ENCODE measurements around the gene CHD5.

CHD5 gene

DNA sequence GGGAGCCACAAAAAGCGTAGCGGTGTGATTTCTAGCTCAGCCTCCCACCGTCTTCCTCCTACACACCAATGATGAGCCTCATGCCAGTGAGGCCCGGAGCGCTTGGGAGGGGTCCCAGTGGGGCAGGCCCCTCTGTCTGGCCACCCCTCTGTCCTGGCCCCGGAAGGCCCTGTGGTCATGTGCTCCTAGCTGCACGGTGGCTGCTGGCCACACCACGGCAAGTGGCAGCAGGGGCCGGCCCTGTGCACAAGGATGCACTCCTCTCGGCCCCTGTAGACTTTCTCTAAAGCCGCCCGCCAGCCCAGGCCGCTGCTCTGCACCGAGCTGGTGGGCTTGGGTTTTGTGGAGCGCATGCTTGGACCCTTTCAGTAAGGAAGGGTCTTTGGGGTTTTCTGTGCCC is 80.8 kb downstream of the CHD5 start:
- no peak for DNase-seq (ENCODE audit: insufficient read length, low spot score)
- TF ChIP-seq CTCF (IDR thresholded peaks at IDR 0.05; ENCODE audit: insufficient read depth, missing control alignments) = no peak
- FAIRE-seq = no peak

DNA sequence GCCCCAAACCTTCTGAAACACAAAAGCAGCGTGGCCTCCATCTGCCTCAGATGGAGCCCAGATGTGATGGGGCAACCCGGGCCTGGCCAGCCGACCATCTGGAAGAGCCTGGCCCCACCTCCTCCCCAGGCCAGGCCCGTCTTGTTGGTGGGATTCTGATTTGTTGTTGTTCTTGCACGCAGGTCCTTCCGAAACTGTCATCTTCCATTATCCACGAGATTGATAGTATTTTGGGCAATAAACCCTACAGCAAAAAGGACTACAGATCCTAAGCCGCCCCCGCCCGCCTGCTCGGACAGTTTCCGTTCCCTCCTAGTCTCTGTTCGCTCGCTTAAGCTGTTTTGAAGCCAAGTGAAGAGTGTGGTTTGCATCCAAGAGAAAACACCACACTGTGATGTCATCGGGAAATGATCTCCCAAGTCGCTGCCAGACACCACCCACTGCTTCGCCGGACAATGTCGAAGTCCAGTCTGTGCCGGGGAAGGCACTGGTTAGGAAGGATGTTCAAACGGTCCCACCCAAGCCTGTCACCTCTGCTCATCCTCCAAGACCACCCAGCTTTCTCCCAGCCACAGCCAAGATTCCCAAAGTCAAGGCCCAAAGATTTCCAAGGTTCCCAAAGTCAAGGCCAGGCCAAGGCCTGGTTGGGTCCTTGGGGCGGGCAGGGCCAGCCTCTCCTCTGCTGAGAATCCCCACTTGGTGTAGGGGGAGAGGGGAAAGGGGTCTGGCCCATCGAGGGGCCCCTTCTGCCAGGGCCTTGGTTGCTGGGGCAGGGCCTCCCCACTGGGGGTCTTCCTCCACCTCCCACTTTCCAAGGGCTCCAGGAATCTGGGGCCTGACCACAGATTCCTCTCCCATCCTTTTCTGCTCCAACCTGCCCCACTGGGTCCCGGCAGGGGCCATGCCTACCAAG is 81.6 kb downstream of the CHD5 start:
- no peak for FAIRE-seq
- no peak for DNase-seq (ENCODE audit: insufficient read length, low spot score)
- no peak for TF ChIP-seq CTCF (IDR thresholded peaks at IDR 0.05; ENCODE audit: insufficient read depth, missing control alignments)

- no peak for DNase-seq (ENCODE audit: insufficient read length, low spot score)
- no peak for TF ChIP-seq CTCF (IDR thresholded peaks at IDR 0.05; ENCODE audit: insufficient read depth, missing control alignments)
- FAIRE-seq = no peak
These were observed 82.3 kb downstream of the CHD5 start for GRCh38 chr1:6097824-6098223.

DNA sequence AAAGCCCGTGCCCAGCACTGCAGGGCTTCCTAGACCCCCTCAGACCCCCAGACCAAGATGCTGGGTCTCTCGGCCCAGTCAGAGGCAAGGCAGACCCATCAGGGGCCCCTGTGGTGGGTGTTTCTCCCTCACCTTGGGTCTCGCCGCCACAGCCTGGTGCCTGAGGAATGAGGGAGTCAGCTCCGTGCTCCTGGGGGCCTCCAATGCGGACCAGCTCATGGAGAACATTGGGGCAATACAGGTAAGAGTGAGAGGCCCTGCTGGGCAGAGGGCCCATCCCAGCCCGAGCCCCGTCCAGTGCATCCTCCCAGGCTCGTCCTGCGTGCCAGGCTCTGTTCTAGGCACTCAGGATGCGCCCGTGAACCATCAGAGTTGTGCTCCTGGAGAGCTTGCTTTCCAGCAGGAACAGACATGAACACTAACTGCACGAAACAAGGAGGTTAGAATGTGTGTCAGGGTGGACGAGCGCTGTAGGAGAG is 83.0 kb downstream of the CHD5 start:
- no peak for DNase-seq (ENCODE audit: insufficient read length, low spot score)
- no peak for TF ChIP-seq CTCF (IDR thresholded peaks at IDR 0.05; ENCODE audit: insufficient read depth, missing control alignments)
- FAIRE-seq = no peak

DNA sequence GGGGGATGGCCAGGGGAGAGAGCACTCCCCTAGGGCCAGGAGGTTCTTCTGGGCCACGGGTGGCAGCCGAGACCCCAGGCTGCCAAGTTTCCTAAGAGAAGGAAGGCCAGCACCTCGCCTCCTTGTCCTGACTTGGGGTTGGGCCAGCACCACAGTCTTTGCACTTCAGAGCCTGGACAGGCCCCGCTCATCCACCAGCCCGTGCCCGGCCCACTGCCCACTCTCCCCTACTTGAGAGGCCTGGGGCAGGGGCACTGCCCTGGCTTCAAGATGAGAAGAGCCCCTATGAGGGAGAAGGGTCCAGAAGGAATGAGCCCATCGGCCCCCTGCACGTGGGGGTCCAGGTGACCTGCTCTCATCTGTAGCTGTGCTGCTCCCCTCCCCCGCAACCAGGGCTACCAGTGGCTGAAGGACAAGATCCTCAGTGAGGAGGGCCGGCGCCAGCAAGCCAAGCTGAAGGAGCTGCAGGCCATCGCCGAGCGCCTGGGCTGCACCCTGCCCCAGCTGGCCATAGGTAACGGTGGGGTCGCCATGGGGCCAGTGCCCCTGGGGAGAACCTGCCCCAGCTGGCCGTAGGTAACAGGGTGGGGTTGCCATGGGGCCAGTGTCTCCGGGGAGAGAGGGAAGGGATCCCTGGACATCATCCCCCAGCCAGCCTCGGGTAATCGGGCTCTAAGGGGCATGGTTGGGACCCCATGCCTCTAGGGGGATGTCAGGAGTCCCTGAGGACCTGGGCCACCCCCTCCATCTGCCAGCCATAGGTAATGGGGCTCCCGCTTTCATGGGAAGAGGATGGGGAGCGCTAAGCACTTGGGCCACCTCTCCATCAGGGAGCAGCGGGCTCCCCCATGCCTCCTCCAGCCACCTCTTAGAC is 83.6 kb downstream of the CHD5 start:
- no peak for DNase-seq (ENCODE audit: insufficient read length, low spot score)
- no peak for FAIRE-seq
- TF ChIP-seq CTCF (IDR thresholded peaks at IDR 0.05; ENCODE audit: insufficient read depth, missing control alignments) = no peak

DNA sequence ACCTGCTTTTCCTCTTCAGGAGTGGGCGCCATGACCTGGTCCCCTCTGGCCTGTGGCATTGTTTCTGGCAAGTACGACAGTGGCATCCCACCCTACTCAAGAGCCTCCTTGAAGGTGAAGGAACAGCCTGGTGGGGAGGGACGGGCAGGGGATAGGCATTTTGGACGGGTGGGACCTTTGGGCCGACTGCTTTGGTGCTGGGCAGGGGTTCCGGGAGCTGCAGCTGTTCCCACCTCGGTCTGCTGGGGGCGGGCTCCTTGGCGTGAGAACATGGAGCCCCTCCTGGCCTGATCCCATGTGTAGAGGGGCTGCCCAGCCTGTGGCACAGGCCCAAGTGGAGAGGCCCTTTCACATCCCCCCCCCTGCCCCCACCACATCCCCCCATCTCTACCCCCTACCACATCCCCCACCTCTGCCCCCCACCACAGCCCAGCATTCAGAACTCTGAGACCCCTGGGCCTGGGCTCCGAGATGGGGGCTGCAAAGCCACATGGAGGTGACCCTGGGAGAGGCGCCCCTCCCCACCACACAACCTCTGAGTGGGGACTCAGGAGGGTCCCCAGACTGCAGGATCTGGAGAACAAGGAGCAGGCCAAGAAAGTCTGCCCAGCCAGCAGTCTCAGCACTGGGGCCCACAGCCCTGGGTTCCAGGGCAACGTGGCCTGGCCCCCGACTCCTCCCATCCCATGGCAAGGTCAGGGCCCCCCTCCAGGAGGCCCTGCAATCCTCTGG is 84.4 kb downstream of the CHD5 start:
- DNase-seq (ENCODE audit: insufficient read length, low spot score) = no peak
- TF ChIP-seq CTCF (IDR thresholded peaks at IDR 0.05; ENCODE audit: insufficient read depth, missing control alignments) = no peak
- no peak for FAIRE-seq

All from D721Med (cell line).